Stomach (tissue), 4 donors: ENCODE measurements around the gene PPCS.

Experiments used
- CTCF ChIP-seq, 7 experiments: fragments of 450-650 bp in 4 of 7; fragments of 200-600 bp in 3 of 7; sonication (generic) in 3 of 7; IDR thresholded peaks; one replicate each; pipeline ENCODE4 v1.5.1; 2016 to 2019; ENCODE audit warnings: antibody characterized with exemption in 7 of 7, control low read depth in 2 of 7, mild to moderate bottlenecking in 1 of 7
- EP300 ChIP-seq: sonication (generic); formaldehyde crosslinking; IDR thresholded peaks from one replicate; pipeline ENCODE4 v1.6.1; 2017; ENCODE audit warnings: antibody characterized with exemption
- POLR2A ChIP-seq, 4 donors: fragments of 450-650 bp; IDR thresholded peaks; one replicate each; pipeline ENCODE4 v1.6.1; 2016; ENCODE audit warnings: antibody characterized with exemption in 4 of 4, control low read depth in 2 of 4, mild to moderate bottlenecking in 1 of 4, moderate library complexity in 1 of 4
- POLR2AphosphoS5 ChIP-seq, 3 donors: sonication (generic); formaldehyde crosslinking; IDR thresholded peaks; one replicate each; pipeline ENCODE4 v1.6.1; 2016; ENCODE audit warnings: antibody characterized with exemption in 3 of 3

GRCh38 chr1:42484382-42484781 lies 28.0 kb downstream of the PPCS start:
- TF ChIP-seq EP300 (no peak), CTCF (IDR thresholded peaks at IDR 0.05) (no peak), POLR2A (IDR thresholded peaks at IDR 0.05) (no peak), POLR2AphosphoS5 (IDR thresholded peaks at IDR 0.05) (no peak)
